Astrocyte of the cerebellum (primary cell): ENCODE data around the gene DIP2C.

Experiments used
- DNase-seq: peaks from one replicate; pipeline ENCODE4 v3.0.0-alpha.2; 2011; ENCODE audit warnings: low read depth
- H3K4me3 ChIP-seq: 2 replicates; pipeline ENCODE4 v1.5.1; 2011; ENCODE audit warnings: mild to moderate bottlenecking, low read depth, low read length, moderate library complexity
- CTCF ChIP-seq: IDR thresholded peaks from 2 replicates; pipeline ENCODE4 v1.5.1; 2012; ENCODE audit warnings: low read length, low read depth, moderate library complexity, mild to moderate bottlenecking; ENCODE audit errors: missing control alignments
- in situ Hi-C: cut with HindIII; loops from 2 replicates; pipeline ENCODE4 v1.10.0; 2017; ENCODE audit warnings: low sequenced_read_pairs

The DIP2C gene

GRCh38 chr10:568848-569247 is 120.6 kb downstream of the DIP2C start:
- no peak overlapping the region for H3K4me3 ChIP-seq
- no peak for TF ChIP-seq CTCF
- DNase-seq, result no peak
- in situ Hi-C loops, result no loop called here

GRCh38 chr10:567869-568268 is 121.6 kb downstream of the DIP2C start:
- no peak for TF ChIP-seq CTCF
- no peak for DNase-seq
- H3K4me3 ChIP-seq, result no peak overlapping the region
- in situ Hi-C loops, result no loop called here

- H3K4me3 ChIP-seq, result no peak overlapping the region
- in situ Hi-C loops, result no loop called here
- no peak for DNase-seq
- no peak for TF ChIP-seq CTCF
These were observed 123.1 kb downstream of the DIP2C start for GRCh38 chr10:566241-566885.

GRCh38 chr10:565676-566075 is 123.8 kb downstream of the DIP2C start:
- DNase-seq, result no peak

GRCh38 chr10:565146-565545 is 124.3 kb downstream of the DIP2C start:
- no peak for DNase-seq
- no peak overlapping the region for H3K4me3 ChIP-seq
- in situ Hi-C loops, result no loop called here
- no peak for TF ChIP-seq CTCF

More at GRCh38 chr10:565676-566075, 123.8 kb downstream of the DIP2C start:
- in situ Hi-C loops, result no loop called here
- H3K4me3 ChIP-seq, result no peak overlapping the region
- TF ChIP-seq CTCF, result no peak

- no peak for TF ChIP-seq CTCF
- in situ Hi-C loops, result no loop called here
- no peak overlapping the region for H3K4me3 ChIP-seq
- no peak for DNase-seq
These were observed 125.6 kb downstream of the DIP2C start for GRCh38 chr10:563827-564226.
